Spleen (tissue), 11 donors: Measurements from ENCODE around the gene ELOVL3. TPM values are rescaled to one million over a fixed set of nuclear protein-coding genes. Genes with fewer than 3 reads are reported as not detected.

ENCODE experiments used
- DNase-seq: peaks from one replicate; pipeline ENCODE4 v3.0.0-alpha.2; 2020
- H3K27ac ChIP-seq, 8 donors: fragments of 200-600 bp; sonication (generic) in 7 of 8; 1 replicate in 4 of 8; 2 replicates in 4 of 8; pipeline versions ENCODE4 v1.5.0 to v1.8.0; 2016 to 2021; ENCODE audit warnings: inconsistent platforms in 4 of 8, mild to moderate bottlenecking in 4 of 8, moderate library complexity in 1 of 8
- H3K27me3 ChIP-seq, 7 donors: fragments of 200-600 bp; sonication (generic) in 6 of 7; replicated peaks in 1 of 7; 1 replicate in 4 of 7; 2 replicates in 3 of 7; pipeline versions ENCODE4 v1.5.0 to v1.8.0; 2016 to 2021; ENCODE audit warnings: inconsistent platforms in 3 of 7, mild to moderate bottlenecking in 1 of 7
- H3K36me3 ChIP-seq, 6 donors: fragments of 200-600 bp; sonication (generic) in 5 of 6; 1 replicate in 4 of 6; 2 replicates in 2 of 6; pipeline versions ENCODE4 v1.5.0 to v1.8.0; 2016 to 2021; ENCODE audit warnings: inconsistent platforms in 2 of 6
- H3K4me1 ChIP-seq, 6 donors: fragments of 200-600 bp; sonication (generic) in 5 of 6; 1 replicate in 3 of 6; 2 replicates in 3 of 6; pipeline versions ENCODE4 v1.5.0 to v1.8.0; 2016 to 2021; ENCODE audit warnings: inconsistent platforms in 3 of 6
- H3K4me3 ChIP-seq, 8 donors: fragments of 200-600 bp; sonication (generic) in 7 of 8; 1 replicate in 4 of 8; 2 replicates in 4 of 8; pipeline versions ENCODE4 v1.5.0 to v1.8.0; 2016 to 2021; ENCODE audit warnings: inconsistent platforms in 4 of 8, mild to moderate bottlenecking in 4 of 8, moderate library complexity in 2 of 8
- H3K9me3 ChIP-seq, 8 donors: fragments of 200-600 bp; sonication (generic) in 7 of 8; 1 replicate in 4 of 8; 2 replicates in 4 of 8; pipeline versions ENCODE4 v1.5.0 to v1.8.0; 2016 to 2021; ENCODE audit warnings: inconsistent platforms in 4 of 8
- CTCF ChIP-seq, 11 experiments: fragments of 200-600 bp in 7 of 11; fragments of 450-650 bp in 4 of 11; sonication (generic) in 4 of 11; IDR thresholded peaks in 8 of 11; conservative IDR thresholded peaks in 3 of 11; 1 replicate in 7 of 11; 2 replicates in 4 of 11; pipeline versions ENCODE4 v1.4.0 to v1.8.0; 2016 to 2021; ENCODE audit warnings: antibody characterized with exemption in 11 of 11, inconsistent platforms in 4 of 11, mild to moderate bottlenecking in 1 of 11
- POLR2A ChIP-seq, 3 donors: fragments of 450-650 bp; IDR thresholded peaks; one replicate each; pipeline ENCODE4 v1.5.1; 2017; ENCODE audit warnings: antibody characterized with exemption in 3 of 3, mild to moderate bottlenecking in 1 of 3
- POLR2AphosphoS5 ChIP-seq, 3 donors: sonication (generic); formaldehyde crosslinking; IDR thresholded peaks; one replicate each; pipeline ENCODE4 v1.5.1; 2017; ENCODE audit warnings: antibody characterized with exemption in 3 of 3
- WGBS, 5 donors: extraction: QIAGEN DNeasy Blood & Tissue Kit in 3 of 5; methylation state at CpG; one replicate each; pipeline versions ENCODE4 v1.1.5 to v1.1.7; 2013 to 2018; 5-methylcytosine and 5-hydroxymethylcytosine counted together
- intact Hi-C: fragments of 100-400 bp; cut with DNase I; formaldehyde crosslinking; loops from one replicate; pipeline ENCODE4 v1.15.0; 2023; ENCODE audit warnings: low total_unique reads
- polyA plus RNA-seq, 3 donors: library from polyadenylated mRNA; stranded (reverse); fragments of 200-250 nt; gene quantifications; one replicate each; pipeline ENCODE4 v1.2.1, GENCODE V29; 2013
- total RNA-seq, 7 donors: library from RNA; depleted of rRNA in 3 of 7; stranded (reverse); fragments of >200 nt in 3 of 7; fragmentation: NEBNext Ultra II Directional in 4 of 7; extraction: Animal tissue kit (Norgen Biotek cat#: 25700) in 4 of 7; gene quantifications; one replicate each; pipeline versions ENCODE4 v1.1.0 to v1.2.1, GENCODE V29; 2016 to 2021
- donor health status: healthy with polysubstance abuse.
- donor health status: DM: no; HTN: no; CAD: no; lungs with moderate emphysema.
- donor health status: DM: no; HTN: no; CAD: no.
- donor health status: Bipolar disorder and iron deficiency.
- donor health status: healthy.
- donor health status: DM: no; HTN: no; CAD: no.
- donor health status: DM: yes; HTN: yes; CAD: no.

The ELOVL3 gene
- total and polyA plus RNA-seq, 10 donors, result 0.08 to 2.0 (median 0.73) TPM; not detected in 2

GRCh38 chr10:102195296-102195870 is 30.7 kb upstream of the ELOVL3 start:
- TF ChIP-seq POLR2A (IDR thresholded peaks at IDR 0.05), result no peak
- Histone ChIP-seq H3K27me3 (no peaks in the 10 kb centered on the region), H3K9me3 (peaks cover 0 to 21% (median 10%) of the 10 kb centered on the region in 8 donors), H3K4me3 (no peak overlapping the region), H3K27ac (no peak overlapping the region), H3K36me3 (no peaks in the 10 kb centered on the region), H3K4me1 (no peaks in the 10 kb centered on the region)
- intact Hi-C loops, result no loop called here
- WGBS, 5 donors, result 68 to 88% (median 81%) methylated on average over 6 of the region's 6 CpGs
- no peak for DNase-seq

GRCh38 chr10:102196893-102197292 is 29.2 kb upstream of the ELOVL3 start:
- Histone ChIP-seq H3K4me1 (peaks cover 0 to 13% (median 3%) of the 10 kb centered on the region in 6 donors), H3K27ac (no peak overlapping the region), H3K36me3 (no peaks in the 10 kb centered on the region), H3K4me3 (no peak overlapping the region), H3K9me3 (peaks cover 0 to 8% (median 3%) of the 10 kb centered on the region in 8 donors), H3K27me3 (no peaks in the 10 kb centered on the region)
- WGBS, 5 donors, result 49 to 76% (median 71%) methylated on average over 2 of the region's 2 CpGs
- intact Hi-C loops, result no loop called here
- no peak for DNase-seq
- TF ChIP-seq POLR2A (IDR thresholded peaks at IDR 0.05) (no peak), POLR2AphosphoS5 (IDR thresholded peaks at IDR 0.05) (no peak), CTCF (IDR thresholded peaks at IDR 0.05 in 8 of 11, conservative IDR thresholded peaks at IDR 0.05 in 3 of 11) (no peak)

- H3K4me1 ChIP-seq, result peaks cover 0 to 18% (median 3%) of the 10 kb centered on the region in 6 donors
- H3K9me3 ChIP-seq, result no peaks in the 10 kb centered on the region
- no peak overlapping the region for H3K27ac ChIP-seq
- no peak for DNase-seq
- no peak overlapping the region for H3K4me3 ChIP-seq
- intact Hi-C loops, result no loop called here
- no peaks in the 10 kb centered on the region for H3K36me3 ChIP-seq
- H3K27me3 ChIP-seq, result no peaks in the 10 kb centered on the region
- TF ChIP-seq CTCF (IDR thresholded peaks at IDR 0.05 in 8 of 11, conservative IDR thresholded peaks at IDR 0.05 in 3 of 11) (no peak), POLR2AphosphoS5 (IDR thresholded peaks at IDR 0.05) (no peak), POLR2A (IDR thresholded peaks at IDR 0.05) (no peak)
- 61 to 78% (median 65%) methylated on average over 2 of the region's 2 CpGs for WGBS, 5 donors
Observed at GRCh38 chr10:102198027-102198426, 28.1 kb upstream of the ELOVL3 start.

GRCh38 chr10:102200751-102201640 is 25.1 kb upstream of the ELOVL3 start:
- H3K36me3 ChIP-seq, result no peaks in the 10 kb centered on the region
- H3K4me3 ChIP-seq, result no peak overlapping the region
- H3K27ac ChIP-seq, result no peak overlapping the region
- no peak for TF ChIP-seq POLR2AphosphoS5 (IDR thresholded peaks at IDR 0.05)
- TF ChIP-seq CTCF (IDR thresholded peaks at IDR 0.05 in 8 of 11, conservative IDR thresholded peaks at IDR 0.05 in 3 of 11), result no peak
- TF ChIP-seq POLR2A (IDR thresholded peaks at IDR 0.05), result no peak
- intact Hi-C loops, result no loop called here
- WGBS, 5 donors, result 87 to 92% (median 88%) methylated on average over 19 to 34 of the region's 34 CpGs
- peaks cover 0 to 18% (median 3%) of the 10 kb centered on the region in 6 donors for H3K4me1 ChIP-seq
- H3K27me3 ChIP-seq, result no peaks in the 10 kb centered on the region
- peak; percentile 74 for DNase-seq
- peaks cover 0 to 18% (median 14%) of the 10 kb centered on the region in 8 donors for H3K9me3 ChIP-seq
